Measurements from ENCODE around the gene GRIK4.
"Not testable (repeated sequence)": the region's sequence is repeated elsewhere in the genome, so short reads cannot be mapped to it uniquely, and the experiment has no call there.

GRIK4 gene, protein sequence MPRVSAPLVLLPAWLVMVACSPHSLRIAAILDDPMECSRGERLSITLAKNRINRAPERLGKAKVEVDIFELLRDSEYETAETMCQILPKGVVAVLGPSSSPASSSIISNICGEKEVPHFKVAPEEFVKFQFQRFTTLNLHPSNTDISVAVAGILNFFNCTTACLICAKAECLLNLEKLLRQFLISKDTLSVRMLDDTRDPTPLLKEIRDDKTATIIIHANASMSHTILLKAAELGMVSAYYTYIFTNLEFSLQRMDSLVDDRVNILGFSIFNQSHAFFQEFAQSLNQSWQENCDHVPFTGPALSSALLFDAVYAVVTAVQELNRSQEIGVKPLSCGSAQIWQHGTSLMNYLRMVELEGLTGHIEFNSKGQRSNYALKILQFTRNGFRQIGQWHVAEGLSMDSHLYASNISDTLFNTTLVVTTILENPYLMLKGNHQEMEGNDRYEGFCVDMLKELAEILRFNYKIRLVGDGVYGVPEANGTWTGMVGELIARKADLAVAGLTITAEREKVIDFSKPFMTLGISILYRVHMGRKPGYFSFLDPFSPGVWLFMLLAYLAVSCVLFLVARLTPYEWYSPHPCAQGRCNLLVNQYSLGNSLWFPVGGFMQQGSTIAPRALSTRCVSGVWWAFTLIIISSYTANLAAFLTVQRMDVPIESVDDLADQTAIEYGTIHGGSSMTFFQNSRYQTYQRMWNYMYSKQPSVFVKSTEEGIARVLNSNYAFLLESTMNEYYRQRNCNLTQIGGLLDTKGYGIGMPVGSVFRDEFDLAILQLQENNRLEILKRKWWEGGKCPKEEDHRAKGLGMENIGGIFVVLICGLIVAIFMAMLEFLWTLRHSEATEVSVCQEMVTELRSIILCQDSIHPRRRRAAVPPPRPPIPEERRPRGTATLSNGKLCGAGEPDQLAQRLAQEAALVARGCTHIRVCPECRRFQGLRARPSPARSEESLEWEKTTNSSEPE

DNA sequence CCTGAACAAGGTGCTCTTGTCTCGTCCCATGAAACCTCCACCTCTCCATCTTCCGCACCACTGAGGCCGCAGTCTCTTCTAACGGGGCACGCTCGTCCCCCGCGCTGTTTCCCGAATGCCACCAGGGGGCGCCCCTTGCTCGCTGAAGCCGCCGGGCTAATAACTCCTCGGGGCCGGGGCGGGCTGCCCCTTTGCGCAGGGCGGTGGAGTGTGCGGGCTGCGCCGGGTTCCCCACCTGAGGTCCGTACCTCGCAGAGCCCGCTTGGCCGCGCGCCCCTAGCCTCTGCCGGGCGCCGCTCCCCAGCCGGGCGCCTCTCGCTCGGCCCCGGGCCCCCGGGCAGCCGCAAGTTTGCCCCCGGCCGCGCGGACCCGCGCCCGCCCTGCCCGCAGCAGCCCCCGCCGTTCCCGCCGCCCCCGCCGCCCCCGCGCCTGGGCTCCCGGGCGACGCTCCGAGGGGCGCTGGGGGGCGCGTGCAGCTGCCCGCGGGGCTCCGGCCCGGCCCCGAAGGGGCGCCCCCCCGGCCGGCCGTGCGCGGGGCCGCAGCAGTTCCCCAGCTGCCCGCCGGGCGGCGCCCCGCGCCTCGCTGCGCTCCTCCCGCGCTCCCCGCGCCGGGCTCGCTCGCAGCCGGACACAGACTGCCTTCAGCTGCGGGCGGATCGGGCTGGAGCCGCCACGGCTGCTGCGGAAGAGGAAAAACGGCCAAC lies at the start of gene GRIK4:
TSS of gene GRIK4 (plus strand) at position 633 of the 704 bp plus-strand sequence. CDS start 148,571 bp downstream, outside the sequence.
- peak; percentile 83 to 86 for DNase-seq

DNA sequence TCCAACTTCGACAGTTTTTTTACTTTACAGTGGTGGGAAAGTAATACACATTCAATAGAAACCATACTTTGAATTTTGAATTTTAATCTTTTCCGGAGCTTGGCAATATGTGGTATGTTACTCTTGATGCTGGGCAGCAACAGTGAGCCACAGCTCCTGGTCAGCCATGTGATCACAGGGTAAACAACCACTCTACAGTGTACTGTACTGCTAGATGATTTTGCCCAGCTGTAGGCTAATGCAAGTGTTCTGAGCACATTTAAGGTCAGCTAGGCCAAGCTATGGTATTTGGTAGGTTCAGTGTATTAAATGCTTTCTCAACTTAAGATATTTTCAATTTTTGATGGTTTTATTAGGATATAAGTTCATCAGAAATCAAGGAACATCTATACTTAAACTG lies 48.7 kb upstream of the GRIK4 start:
- DNase-seq, result no peak

DNA sequence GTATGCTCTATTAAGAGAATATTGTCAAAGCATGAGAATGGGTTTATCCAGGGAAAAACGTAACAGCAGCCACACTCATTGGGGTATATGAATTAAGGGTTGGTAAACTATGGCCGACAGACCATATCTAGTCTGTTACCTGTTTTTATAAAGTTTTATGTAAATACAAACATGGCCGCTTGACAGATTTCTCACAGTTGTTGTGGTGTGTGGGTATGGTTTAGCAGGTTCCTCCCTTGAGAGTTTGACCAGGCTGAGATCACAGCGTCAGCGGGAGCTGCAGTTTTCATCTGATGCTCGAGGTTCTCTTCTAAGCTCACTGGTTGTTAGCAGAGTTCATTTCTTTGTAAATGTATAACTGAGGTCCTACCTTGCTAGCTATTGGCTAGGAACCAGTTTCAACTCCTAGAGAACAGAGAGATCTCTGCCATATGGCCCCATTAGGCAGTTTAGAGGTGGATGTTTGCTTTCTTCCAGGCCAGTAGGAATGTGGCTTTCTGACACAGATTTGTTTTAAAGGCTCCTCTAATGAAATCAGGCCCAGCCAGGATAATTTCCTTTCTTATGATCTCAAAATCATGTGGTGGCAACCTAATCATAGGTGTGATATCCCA lies 45.5 kb upstream of the GRIK4 start:
- no peak for DNase-seq

DNA sequence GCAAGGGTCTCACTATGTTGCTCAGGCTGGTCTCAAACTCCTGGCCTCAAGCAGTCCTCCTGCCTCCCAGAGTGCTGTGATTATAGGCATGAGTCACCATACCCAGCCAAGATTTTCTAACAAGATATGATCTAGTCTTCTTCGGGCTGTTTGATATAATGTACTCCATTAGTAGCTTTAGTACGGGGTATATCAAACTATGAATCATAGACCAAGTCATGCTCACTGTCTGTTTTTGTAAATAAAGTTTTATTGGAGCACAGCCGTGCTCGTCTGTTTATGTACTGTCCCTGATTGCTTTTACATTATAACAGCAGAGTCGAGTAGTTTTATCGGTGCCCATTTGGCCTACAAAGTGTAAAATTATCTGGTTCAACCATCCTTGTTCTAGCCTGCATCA lies 43.9 kb upstream of the GRIK4 start:
- DNase-seq, result no peak

DNA sequence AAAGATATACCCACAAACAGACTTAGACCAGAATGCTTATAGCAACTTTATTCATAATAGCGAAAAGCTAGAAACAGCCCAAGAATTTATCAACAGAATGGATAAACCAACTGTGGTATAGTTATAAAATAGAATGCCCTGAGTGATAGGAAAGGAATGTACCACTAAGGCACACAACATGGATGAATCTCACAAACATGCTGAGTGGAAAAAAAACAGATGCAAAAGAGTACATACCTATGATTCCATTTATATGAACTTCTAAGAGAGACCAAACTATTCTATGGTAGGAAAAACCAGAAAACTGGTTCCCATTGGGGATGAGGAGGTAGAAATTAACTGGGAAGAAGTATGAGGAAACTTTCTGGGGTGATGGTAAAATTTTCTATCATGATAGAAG lies 40.4 kb upstream of the GRIK4 start:
- no peak for DNase-seq

DNA sequence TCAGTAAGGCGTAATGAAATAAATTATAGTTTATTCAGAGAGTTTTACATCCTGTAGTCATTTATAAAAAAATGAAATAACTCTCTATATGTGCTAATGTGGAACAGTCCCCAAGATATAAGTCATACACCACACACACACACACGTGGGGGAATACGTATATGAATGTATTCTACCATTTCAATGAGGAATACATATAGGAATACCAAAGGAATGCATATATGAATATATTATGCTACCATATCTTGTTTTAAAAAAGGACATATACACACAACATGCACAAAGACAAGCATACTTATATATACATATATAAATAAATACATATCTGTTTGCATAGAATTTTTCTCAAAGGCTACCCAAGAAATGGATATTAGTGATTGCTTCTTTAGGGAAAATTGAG lies 39.6 kb upstream of the GRIK4 start:
- DNase-seq, result no peak

DNA sequence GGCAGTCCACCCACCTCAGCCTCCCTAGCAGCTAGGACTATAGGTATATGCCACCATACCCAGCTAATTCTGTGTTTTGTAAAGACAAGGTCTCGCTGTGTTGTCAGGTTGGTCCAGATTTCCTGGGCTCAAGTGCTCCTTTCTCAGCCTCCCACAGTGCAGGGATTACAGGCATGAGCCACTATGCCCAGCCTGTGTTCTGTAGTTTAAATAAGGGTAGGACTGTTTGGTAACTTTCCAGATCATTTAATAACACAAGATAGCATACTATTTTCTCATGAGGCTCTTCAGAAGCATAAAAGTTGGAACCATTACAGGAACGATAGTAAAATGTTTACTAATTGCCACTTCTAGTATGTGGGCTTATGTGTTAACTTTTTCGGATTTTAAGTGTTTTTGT lies 38.0 kb upstream of the GRIK4 start:
- no peak for DNase-seq

DNA sequence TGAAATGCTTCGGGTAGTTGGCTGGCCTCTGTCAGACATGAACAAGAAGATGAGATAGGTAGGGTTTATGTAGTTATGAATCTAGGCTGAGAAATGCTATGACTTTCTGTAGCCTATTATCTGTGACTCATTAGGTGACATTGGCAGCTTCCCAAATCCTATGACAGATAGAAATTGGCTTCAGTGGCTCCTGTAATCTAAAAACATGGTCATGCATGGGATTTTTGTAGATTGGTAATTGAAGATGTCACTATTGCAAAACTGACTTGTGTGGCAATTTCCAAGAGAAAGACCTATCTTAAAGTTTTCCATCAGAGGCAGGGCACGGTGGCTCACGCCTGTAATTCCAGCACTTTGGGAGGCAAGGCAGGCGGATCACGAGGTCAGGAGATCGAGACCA lies 29.4 kb upstream of the GRIK4 start:
- no peak for DNase-seq

DNA sequence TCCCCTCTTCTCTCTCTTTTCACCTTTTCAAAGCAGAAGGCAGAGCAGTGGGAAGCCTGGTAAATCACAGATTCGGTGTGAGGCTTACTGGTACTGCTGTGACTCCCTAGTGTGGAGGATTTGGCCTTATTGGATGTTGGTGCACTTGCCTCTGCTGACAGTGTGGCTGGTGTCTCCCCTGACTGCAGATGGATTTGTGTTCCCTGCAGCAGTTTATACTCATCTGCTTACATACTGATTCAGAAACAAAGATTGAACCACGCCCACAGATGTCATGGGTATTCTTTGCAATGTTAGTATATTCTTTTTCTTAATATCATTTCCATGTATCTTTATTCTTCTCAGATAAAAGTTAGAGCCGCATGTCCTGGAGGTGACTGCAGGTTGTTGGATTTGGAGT lies 26.8 kb upstream of the GRIK4 start:
- no peak for DNase-seq

DNA sequence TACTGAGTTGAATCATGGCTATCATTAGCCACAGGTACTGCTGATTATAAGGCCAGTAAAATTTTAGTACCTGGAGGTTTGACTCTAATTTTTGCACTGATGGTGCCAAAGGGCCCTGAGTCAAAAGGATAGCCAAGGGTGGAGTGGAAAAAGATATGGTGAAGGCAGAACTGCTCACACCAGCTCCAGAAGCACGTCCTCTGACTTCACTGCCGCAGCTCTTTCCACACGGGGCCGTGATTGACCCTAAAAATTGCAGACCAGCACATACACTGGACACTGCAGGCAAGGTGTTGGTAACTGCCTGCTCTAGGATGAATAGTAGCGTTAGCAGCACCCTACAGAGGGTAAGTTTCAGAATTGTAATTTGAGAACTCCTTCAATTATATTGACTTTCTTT lies 25.4 kb upstream of the GRIK4 start:
- no peak for DNase-seq

DNA sequence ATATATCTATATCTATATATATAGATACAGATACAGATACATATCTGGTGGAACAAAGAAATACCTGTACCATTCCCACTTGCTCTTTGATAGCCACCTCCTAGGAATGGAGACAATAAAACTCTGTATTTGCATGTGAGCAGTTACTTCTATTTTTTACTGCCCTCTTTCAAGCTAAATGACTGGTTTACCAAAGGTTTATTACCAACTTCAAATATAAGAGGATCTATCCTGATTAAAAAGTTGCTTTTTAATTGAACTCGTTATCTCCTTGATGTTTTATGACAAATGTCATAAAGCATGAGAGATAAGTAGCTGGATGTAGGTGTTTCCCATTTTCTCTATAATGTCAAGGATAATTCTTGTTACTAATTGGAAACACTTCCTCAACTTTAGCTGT lies 21.7 kb upstream of the GRIK4 start:
- DNase-seq, result no peak

DNA sequence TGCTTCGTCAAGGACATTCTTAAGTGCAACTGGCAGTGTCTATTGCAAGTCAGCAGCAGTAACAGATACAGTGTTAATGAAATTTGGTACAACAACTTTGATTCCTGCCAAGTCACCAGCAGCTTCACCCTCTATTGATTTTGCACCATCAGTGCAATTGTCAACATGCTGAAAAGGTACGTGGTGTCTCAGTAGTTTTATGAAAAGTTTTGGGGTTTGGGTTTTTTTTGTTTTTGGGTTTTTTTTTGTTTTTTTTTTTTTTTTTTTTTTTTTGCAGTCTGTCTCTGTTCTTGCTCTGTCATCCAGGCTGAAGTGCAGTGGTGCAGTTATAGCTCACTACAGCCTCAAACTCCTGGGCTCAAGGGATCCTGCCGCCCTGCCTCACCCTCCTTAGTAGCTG lies 19.1 kb upstream of the GRIK4 start:
- DNase-seq, result no peak

DNA sequence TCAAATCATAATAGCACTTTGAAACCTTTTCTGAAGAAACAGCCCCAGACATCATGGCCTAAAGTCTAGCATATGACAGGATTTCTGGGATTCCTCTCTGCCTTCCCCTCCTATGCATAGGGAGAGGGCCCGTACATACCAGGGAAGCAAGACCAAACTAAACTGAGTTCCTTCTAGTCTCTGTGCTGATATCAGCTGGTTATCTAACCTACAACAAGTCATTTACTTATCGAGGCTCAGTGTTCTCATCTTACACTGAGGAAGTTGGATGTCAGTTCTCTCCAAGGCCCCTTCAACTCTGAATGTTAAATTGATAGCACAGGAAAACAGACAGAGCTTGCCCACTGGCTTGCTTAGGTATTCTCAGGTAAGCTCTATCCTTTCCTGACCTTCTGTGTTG lies 17.0 kb upstream of the GRIK4 start:
- DNase-seq, result no peak

DNA sequence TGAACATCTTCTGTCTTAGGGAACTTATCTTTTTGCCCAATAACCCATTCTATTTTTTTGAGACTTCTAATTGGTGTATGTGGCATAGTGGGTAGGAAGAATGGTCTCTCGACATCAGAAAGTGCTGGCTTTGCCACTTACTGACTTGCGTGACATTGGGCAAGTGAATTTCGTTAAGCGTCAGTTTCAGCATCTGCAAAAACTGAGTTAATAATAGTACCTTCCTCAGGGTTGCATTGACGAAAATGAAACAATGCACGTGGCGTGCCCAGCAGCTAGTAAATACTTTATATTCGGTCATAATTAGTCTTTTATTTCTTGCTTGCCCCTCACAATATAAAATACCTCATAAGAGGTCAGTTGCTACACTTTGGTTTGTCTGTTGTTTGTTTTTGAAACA lies 12.5 kb upstream of the GRIK4 start:
- DNase-seq, result no peak

DNA sequence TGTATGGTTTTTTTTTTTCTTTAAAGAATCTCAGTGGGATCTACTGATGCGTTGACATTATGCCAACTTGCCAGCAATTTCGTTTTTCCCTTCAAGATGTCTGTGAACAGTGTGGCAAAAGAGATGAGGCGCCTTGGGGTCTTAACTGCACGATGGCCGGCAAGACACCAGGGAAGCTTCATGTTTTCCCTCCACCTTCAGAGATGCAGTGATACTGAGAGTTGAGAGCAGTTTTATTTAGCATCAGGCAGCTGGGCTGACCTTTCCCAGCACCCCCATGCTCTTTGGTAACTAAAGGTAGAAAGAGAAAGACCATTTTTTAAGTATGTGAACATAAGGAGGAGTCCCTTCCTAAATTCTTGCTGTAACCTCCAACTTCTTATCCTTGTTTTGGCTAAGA lies 11.7 kb upstream of the GRIK4 start:
- no peak for DNase-seq

DNA sequence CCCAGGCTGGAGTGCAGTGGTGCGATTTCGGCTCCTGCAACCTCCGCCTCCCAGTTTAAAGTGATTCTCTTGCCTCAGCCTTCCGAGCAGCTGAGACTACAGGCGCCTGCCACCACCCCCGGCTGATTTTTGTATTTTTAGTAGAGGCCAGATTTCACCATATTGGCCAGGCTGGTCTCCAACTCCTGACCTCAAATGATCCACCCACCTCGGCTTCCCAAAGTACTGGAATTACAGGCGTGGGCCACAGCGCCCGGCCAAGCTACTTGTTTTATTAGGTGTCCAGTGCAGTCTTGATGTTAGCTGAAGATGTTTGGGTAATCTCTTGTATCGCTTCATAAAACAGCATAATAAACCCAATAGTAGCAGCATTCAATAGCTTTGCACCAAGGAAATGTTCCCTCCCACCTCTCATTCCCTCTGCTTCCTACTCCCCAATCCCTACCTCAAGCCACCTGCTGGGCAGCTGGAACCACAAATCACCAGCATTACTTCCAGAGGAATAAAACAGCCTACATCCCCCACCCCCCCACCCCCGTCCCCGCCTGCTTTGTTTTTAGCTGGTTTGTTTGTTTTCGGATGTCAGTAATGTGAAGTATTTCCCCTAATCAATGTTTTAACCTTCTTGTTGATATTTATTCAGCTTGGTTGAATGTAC lies 11.0 kb upstream of the GRIK4 start:
- no peak for DNase-seq

DNA sequence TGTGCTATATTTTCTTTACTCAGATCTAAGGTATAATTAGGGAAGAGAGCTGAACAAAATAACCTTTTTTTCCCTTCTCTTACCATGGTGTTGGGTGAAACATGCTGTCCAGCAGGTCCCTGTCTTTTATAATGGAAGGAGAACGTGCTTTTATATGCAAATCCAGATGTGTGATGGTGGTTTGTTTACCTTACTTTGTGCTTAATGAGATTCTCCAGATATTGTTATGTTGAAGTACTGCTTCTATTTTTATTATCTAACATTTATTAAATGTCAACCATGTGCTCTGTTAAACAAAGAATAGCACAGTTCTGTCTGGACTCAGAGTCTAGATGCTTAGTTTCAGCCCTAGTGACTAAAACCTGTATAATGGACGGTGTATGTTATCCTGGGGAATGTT lies 10.1 kb upstream of the GRIK4 start:
- no peak for DNase-seq

DNA sequence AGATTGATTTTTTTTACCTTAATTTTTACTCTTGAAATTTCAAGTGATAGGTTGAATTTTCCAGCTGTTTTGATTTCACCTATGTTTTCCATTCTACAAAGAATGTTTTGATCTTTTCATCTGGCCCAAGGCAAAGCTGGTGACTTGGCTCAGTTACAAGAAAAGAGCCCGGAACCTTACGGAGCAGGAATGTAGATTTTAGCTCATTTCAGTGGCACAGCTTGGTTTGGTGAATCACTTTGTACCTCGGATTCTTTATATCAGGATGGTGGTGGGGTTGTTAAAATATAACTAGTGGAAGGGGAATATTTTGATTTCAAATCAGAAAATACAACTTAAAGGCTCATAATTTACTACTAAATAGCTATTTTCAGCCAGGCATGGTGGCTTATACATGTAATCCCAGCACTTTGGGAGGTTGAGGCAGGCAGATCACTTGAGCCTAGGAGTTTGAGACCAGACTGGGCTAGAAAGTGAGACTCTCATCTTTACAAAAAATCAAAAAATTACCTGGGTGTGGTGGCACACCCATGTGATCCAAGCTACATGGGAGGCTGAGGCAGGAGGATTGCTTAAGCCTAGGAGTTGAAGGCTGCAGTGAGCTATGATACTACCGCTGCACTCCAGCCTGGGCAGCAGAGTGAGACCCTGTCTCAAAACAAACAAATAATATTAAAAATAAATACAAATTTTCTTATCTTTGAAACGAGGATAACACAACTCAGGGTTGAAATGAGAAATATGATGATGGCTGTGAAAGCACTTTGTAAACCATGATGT lies 9.4 kb upstream of the GRIK4 start:
- no peak for DNase-seq

DNA sequence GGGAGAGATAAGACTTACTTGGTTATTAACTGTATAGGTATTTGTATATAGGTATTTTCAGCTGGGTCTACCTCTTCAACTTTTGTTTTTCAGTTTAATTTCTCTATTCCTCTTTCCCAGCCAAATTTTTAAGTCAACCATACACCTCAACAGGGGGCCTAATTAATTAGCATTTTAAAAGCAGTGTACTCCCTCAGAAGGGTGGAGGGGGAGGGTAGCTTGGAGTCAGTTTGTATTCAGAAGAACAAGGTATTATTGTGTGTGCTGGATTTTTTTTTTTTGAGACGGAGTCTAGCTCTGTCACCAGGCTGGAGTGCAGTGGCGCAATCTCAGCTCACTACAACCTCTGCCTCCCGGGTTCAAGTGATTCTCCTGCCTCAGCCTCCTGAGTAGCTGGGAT lies 8.0 kb upstream of the GRIK4 start:
- DNase-seq, result not testable (repeated sequence)

DNA sequence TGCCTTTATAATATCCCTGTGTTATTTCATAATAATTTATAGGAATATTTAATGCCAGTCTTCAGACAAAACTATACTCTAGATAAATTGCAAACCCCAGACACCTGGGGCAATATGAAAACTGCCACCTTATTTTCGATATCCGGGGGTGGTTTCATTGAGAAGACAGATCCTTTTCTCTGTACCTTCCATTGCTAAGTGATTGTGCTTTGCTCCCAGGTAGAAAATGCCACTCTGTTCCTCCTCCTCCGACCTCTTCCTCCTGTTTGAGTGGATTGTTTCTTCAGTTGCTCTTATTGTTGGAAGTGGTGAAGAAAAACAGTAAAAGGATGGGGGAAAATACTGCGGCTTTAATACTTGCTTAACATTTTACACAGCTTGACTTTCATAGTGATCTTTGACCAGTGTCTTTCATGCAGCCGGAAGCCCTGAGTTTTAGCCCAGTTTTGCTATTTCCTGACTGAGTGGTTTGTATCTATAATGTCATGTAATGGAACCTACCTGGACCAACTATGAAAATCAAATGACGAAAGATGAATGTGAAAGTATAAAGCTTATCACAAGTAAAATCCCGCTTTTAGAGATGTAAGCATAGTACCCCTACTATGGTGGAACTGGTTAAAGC lies 5.6 kb upstream of the GRIK4 start:
- no peak for DNase-seq
